Stimulated activated CD8-positive, alpha-beta memory T cell treated with anti-CD3 and anti-CD28 coated beads, Interleukin-4, amount 100 ng/mL, for 1 hour (primary cell): ENCODE data around the gene GPR157.
"Not testable (repeated sequence)": the region's sequence is repeated elsewhere in the genome, so short reads cannot be mapped to it uniquely, and the experiment has no call there.

Experiments used
- DNase-seq, 2 donors: peaks; one replicate each; pipeline ENCODE4 v3.0.0-alpha.2; 2020; ENCODE audit warnings: low read depth in 2 of 2, low spot score in 1 of 2

GPR157 gene, protein sequence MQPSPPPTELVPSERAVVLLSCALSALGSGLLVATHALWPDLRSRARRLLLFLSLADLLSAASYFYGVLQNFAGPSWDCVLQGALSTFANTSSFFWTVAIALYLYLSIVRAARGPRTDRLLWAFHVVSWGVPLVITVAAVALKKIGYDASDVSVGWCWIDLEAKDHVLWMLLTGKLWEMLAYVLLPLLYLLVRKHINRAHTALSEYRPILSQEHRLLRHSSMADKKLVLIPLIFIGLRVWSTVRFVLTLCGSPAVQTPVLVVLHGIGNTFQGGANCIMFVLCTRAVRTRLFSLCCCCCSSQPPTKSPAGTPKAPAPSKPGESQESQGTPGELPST

DNA sequence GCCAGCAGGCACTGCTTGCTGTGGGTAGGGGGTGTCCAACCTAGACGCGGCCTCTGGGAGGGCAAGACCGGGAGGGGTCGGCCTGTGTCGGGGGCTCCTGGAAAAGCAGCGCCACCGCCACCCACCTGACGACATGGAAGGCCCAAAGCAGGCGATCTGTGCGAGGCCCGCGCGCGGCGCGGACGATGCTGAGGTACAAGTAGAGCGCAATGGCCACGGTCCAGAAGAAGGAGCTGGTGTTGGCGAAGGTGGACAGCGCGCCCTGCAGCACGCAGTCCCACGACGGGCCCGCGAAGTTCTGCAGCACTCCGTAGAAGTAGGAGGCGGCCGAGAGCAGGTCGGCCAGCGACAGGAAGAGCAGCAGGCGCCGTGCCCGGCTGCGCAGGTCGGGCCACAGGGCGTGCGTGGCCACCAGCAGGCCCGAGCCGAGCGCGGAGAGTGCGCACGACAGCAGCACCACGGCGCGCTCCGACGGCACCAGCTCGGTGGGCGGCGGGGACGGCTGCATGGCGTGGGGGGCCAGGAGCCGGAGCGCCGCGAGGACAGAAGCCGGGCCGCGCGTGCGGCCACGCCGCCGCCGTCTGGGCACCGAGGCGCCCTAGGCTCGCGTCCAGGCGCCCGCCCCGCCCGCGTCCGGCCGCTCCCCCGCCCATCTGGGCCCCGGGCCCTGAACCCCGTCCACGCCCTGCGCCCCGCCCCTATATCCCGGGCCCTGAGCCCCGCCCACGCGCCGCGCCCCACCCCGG lies at the start of gene GPR157:
TSS of gene GPR157 (minus strand) at position 583 of the 746 bp plus-strand sequence. CDS start at position 508, 75 bp downstream.
- DNase-seq, result peak; percentile 67

DNA sequence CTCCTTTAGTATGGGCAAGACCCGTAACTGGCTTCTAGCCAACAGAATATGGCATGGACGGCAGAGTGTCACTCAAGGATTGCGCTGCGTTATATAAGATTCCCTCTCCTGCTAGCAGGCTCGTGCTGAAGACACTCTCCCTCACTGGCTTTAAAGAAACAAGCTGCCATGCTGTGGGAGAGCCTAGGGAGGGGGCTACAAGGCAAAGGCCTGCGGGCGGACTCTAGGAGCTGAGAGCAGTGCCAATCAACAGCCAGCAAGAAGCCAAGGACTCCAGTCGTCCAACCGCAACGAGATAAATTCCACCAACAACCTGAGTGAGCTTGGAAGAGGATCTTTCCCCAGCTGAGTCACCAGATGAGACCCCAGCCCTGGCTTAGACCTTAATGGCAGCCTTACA lies 45.9 kb upstream of the GPR157 start:
- no peak for DNase-seq

DNA sequence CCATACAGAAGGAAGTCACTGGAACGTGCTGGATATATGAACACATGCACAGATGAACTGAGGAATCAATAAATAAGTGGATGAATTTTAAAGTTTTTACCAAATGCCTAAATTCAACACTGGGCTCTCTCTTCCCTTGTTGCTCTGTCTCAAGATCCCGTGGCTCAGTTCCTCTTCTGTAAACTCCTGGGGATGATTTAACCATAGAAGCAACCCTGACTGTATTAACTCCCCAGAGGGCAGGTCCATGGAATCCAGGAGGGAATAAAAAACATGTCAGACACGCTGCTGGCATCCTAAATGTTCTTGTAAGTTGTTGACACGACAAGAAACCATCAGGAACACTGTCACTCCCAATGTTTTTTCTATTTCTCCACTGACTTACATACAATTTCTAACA lies 45.3 kb upstream of the GPR157 start:
- no peak for DNase-seq

DNA sequence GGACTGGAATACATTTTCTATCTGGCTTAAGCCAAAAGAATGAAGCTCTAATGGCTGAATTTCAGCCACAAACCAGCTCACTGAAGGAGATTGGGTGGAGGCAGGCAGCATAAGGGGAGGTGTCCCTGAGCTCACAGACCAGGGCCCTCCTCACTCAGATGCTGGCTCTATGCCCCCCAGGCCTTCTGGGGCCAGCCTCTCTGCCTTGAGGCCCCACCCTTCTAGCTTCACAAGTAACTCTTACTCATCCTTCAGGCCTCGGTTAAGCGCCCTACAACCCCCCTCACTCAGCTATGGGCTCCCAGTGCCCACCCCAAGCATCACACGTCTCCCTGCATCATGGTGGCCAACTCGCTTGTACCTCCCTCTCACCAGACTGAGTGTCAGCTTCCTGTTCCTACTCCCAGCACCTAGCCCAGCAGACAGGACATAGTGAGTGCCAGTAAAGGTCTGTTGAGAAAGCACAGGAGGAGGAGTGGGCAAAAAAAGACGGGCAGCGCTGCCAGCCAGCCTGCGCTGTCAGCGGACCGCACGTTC lies 40.8 kb upstream of the GPR157 start:
- no peak for DNase-seq

DNA sequence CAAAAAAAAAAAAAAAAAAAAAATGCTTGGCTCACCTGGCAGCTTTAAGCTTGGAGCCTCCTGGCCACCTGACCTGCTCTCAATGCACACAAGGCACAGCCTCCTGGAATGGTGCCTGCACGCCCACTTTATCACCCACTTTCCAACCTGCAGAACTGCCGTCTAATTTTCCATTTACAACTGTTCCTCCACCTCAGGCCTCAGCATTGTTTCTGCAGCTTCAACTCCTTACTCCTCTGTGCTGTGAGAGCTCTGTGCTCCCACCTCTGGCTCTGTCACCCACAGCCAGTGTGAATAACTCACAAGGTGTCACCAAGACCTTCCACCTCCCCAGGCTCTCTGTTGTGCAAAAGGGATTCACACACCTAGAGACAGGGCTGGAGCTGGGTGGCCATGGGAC lies 38.7 kb upstream of the GPR157 start:
- DNase-seq, result no peak

DNA sequence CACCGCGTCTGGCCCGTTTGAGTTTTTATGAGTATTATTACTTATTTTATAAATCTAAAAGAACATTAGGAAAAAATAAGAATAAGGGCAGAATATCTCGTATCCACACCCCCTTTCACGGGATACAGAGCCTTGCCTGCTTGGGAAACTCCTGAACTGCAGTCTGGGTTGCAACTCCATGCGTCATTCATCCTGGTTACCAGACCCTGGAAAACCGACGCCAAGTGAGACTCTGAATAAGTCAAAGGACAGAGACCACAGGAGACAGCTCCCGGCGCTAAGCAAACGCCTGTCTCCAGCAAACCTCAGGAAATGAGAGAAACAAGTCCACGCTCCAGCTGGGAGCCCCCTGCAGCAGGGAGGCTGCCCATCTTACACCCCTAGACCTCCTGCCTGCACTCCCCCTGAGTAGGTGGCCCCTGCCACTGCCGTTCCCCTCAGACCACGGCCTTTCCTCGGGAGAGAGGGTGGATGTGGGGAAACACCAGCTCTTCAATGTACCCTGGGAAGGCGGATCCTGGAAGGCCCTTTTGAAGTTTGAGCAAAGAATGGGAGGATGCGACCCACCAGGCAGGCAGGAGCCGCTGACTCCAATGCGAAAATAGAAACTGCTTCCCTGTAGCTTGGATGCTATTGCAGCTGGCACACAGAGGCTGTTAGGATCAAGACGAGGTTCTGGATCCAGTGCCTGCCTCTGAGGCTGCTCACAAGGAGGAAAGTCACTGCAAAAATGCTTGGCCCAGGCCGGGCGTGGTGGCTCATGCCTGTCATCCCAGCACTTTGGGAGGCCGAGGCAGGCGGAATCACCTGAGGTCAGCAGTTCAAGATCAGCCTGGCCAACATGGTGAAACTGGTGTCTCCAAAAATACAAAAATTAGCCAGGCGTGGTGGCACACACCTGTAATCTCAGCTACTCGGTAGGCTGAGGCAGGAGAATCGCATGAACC lies 37.7 kb upstream of the GPR157 start:
- no peak for DNase-seq

DNA sequence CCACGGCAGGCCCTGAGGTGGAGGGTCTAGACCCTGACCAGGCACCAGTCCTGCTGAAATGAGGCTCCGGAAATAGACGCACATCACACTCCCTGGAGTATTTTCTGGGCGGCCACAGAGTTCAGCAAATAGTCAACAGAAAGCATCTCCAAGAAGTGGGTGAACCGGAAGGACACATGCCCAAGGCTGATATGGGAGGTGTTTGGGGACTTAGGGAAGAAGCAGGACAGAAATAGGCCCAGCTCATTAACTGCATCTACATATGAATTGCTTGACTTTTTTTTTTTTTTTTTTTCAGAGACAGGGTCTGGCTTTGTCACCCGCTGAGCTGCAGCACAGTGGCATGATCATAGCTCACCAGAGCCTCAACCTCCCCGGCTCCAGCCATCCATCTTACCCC lies 36.5 kb upstream of the GPR157 start:
- DNase-seq, result no peak

DNA sequence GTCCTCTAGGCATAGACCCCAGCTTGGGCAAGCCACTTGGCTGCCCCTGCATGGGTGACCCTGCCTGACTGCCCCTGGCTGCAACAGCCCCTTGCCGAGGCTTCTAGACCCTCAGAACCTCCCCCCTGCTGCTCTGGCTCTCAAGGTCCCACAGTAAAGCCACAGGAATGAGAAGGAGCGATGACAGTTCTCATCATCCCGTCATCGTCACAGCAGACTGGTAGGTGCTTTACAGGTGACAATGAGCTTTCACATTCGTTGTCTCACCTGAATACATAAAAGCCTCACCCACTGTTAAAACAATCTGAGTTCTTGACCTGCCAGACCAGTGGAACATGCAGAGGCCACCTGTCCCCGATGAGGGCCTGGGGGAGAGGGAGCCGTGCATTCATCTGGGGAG lies 36.0 kb upstream of the GPR157 start:
- no peak for DNase-seq

DNA sequence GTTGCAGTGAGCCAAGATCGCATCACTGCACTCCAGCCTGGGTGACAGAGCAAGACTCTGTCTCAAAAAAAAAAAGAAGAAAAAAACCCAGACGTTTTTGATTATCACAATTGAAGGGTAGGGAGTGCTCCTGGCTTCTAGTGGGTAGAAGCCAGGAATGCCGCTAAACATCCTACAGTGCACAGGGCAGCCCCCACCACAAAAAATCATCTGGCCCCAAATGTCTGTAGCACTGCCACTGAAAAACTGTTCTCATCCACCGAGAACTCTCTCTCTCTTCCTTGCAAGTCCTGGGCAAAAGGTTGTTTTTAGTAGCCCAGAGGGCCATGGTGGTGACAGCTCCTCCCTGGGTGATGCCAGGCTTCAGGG lies 35.6 kb upstream of the GPR157 start:
- no peak for DNase-seq

DNA sequence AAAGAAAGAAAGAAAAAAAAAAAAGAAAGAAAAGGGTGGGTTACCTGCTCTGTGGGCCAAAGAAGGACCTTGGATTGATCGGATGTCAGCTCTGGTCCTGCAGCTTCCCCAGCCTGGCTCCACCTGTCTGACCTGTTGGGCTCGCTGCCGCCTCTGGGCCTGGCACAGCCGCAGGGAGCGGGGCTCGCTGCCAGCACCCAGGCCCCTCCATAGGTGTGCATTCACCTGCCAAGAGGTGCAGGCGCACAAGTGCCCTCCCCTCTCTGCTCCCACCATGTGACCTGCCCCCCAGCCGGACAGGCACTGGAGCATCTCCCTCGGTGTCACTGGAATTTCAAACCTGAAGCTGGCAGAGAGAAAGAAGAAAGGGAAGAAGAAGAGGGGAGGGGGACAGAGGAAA lies 33.1 kb upstream of the GPR157 start:
- DNase-seq, result no peak

DNA sequence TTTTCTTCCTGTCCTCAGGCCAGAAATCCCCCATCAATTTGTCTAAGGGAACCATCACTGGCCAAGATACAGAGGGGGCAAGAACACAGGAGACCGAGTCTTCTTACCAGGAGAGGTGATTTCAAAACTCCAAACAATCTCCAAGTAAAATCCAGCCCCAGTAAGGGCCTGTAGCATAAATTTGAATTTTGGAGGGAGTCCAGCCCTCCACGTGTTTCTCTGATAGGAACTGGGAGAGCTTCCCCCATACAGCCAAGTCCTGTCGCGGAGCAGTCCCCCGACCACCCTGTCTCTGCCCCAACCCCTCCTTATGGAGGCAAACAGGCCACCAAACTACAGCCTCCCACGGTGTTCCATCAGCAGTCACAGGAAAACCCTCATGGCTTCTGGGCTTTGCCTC lies 32.4 kb upstream of the GPR157 start:
- DNase-seq, result no peak

DNA sequence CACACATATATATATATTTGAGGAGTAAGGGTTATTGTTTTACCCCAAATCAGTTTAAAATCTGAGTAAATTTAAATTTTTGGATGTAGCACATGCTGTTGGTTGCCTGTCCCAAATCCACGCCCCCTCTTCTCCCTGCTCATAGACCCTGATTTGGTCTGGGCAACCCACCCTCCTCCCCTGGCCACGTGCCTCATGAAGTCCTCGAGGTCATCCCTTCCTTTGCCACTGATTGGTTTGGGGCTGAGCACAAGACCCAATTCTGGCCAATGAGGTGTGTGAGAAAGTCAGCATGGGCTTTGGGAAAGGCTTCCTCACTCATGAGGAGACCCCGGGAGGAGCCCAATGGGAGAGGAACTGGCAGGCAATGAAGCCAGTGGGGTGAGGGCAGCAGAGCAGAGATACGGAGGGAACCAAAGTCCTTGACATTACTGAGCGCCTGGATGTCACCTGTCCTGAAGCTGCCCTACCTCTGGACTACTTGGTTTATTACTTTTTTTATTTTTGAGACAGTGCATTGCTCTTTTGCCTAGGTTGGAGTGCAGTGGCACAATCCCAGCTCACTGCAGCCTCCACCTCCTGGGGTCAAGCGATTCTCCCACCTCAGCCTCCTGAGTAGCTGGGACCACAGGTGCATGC lies 31.3 kb upstream of the GPR157 start:
- DNase-seq, result no peak

DNA sequence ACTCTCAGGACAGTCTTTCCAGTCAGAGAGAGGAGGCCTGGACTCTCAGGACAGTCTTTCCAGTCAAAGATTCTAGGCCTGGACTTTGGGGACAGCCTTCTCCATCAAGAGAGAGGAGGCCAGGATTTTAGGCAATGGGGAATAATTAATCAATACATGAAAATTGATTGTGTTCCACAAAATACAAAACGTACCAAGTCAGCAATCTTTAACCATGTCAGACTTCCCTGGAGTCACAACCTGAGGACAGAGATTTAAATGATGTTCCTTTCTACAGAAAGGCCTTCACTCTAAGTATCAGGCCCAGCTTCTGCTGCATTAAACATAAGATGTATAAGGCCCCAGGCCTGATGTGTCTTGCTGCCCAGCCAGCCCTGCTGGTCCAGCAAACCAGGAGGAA lies 27.0 kb upstream of the GPR157 start:
- no peak for DNase-seq

DNA sequence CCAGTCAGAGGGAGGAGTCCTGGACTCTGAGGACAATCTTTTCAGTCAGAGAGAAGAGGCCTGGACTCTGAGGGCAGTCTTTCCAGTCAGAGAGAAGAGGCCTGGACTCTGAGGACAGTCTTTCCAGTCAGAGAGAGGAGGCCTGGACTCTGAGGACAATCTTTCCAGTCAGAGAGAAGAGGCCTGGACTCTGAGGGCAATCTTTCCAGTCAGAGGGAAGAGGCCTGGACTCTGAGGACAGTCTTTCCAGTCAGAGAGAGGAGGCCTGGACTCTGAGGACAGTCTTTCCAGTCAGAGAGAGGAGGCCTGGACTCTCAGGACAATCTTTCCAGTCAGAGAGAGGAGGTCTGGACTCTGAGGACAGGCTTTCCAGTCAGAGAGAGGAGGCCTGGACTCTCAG lies 26.5 kb upstream of the GPR157 start:
- DNase-seq, result not testable (repeated sequence)

DNA sequence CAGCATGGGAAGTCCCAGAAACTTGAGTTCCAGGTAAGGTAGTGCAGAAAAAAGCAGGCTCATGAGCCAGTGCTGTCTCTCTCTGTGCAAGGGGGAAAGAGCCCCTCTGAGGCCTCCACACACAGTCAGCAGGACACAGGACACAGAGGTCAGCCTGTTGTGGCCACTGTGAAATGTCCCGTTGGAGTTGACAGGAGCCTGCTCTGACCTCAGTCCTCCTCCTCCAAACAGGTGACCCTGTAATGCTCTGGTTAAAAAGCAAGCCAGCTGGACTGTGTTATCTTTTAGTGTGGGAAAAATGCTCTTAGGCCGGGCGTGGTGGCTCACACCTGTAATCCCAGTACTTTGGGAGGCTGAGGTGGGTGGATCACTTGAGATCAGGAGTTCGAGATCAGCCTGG lies 24.2 kb upstream of the GPR157 start:
- DNase-seq, result no peak

DNA sequence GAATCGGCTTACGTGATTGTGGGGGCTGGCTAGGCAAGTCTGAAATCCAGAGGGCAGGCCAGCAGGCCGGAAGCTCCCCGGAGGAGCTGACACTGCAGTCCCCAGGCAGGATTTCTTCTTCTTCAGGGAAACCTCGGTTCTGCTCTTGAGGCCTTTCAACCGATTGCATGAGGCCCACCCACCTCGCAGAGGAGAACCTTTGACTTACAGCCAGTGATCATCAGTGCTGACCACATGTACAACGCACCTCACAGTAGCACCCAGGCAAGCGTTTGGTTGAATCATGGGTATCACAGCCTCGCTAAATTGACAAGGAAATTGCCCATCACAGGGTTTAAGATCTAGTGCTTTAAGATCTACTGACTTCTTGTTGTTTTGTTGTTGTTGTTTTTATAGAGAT lies 23.6 kb upstream of the GPR157 start:
- no peak for DNase-seq

DNA sequence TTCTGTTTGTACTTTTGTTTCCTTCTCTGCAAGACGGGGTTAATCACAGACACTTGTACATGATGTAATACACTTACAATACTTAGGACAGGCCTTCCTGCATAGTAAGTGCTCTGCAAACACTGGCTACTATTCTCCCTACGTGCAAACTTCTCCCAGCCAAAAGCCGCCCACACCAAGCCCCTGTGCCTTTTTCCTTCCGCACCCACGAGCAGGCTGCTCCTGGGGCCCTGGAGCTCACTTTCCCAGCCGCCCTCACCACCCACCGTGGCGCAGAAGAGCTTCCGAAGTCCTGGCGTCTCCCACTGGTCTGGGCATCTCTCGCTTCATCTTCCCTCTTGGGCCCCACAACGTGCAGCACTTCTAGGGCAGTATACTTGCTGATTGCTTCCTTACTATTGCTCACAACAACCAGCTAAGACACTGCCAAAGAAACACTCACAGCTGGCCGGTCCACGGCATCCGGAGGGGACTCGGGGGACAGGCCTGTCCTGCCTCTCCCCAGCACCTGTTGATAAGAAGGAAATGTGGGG lies 22.5 kb upstream of the GPR157 start:
- no peak for DNase-seq

DNA sequence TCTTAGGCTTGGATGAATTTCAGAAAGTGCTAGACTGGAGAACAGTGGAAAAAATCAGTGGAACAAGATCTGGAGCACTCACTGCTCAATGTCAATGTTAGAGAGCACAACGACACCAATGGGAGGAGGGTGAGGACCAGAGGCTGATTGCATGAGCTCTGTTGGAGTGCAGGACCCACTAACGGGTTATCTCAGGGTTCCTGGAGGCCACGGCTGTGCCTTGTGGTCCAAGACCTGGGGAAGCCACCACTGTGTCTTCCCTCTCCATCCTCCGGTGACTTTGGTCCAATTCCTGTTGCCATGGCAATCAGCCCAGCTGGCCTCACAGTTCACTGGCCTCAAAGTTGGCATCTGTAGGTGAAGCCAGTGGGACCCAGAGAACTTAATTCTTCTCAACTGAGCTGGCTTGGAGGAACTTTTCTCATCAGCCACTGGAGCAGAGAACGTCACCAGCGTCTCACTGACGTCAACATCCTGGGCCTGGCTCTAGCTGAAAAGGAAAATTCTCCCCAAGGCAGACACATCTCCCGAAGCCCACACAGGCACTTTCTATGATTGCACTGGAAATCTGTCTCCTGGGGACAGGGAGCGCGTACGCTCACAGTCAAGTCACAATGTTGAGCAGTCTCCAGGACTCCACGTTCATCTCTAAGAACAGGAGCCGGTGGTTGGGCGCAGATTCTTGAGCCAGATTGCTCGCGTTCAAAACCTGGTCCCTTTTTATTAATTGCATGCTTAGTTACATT lies 21.9 kb upstream of the GPR157 start:
- no peak for DNase-seq

DNA sequence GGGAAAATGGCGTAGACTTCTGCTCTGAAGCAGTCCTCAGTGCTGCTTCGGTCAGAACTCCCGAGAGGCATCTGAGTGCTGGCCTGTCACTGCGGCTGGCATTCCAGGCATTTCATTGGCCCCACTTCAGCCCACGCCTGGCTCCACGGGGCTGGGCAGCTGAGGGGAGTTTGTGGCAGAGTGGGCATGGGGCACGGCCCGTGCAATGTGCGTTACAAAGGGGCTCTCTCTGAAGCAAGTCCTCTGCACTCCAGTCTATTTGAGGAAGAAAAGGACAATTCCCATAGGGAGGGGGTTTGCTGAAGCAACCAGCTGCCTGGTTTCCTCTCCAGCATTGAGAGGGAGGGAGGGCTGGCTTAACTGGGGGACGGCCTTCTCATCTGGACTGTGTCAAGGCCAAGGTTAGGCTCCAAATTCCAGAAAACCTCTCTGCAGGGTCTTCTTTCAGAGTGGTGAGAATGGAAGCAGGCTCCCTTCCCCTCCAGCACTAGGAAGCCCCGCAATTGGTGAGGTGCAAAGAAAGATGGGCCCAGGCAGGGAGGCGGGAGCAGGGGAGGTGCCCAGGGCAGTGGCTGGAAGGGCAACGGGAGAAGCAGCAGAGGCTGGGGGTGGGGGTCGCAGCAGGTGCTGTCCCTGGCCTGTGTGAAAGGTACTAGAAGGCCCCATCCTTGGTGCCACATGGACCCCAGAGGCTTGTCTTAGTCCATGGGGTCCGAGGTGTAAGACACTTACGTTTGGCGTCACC lies 21.1 kb upstream of the GPR157 start:
- DNase-seq, result no peak
